Smooth muscle cell (in vitro differentiated cells): ENCODE measurements around the gene SBF2. TPM values are rescaled to one million over a fixed set of nuclear protein-coding genes. Genes with fewer than 3 reads are reported as not detected.

Source experiments
- DNase-seq: peaks from one replicate; lab custom pipeline; 2025; ENCODE audit not compliant: unreplicated experiment; lab: John Stamatoyannopoulos, UW
- H2AFZ ChIP-seq: fragments of 200-600 bp; sonication (generic); 2 replicates; pipeline ENCODE4 v1.6.0; 2016; ENCODE audit warnings: antibody characterized with exemption, low read depth, mild to moderate bottlenecking
- H3F3A ChIP-seq: fragments of 200-600 bp; sonication (generic); 2 replicates; pipeline ENCODE4 v1.6.0; 2017; ENCODE audit warnings: antibody characterized with exemption, low read depth
- H3K27ac ChIP-seq: fragments of 200-600 bp; sonication (generic); 2 replicates; pipeline ENCODE4 v1.5.1; 2016; ENCODE audit warnings: low read depth, mild to moderate bottlenecking
- H3K27me3 ChIP-seq: fragments of 200-600 bp; sonication (generic); 2 replicates; pipeline ENCODE4 v1.6.1; 2016; ENCODE audit warnings: low read depth, mild to moderate bottlenecking
- H3K36me3 ChIP-seq: fragments of 200-600 bp; sonication (generic); 2 replicates; pipeline ENCODE4 v1.5.1; 2016; ENCODE audit warnings: low read depth
- H3K4me1 ChIP-seq: fragments of 200-600 bp; sonication (generic); 2 replicates; pipeline ENCODE4 v1.5.1; 2016; ENCODE audit warnings: low read depth
- H3K4me2 ChIP-seq: fragments of 200-600 bp; sonication (generic); 2 replicates; pipeline ENCODE4 v1.6.0; 2016; ENCODE audit warnings: mild to moderate bottlenecking
- H3K4me3 ChIP-seq: fragments of 200-600 bp; sonication (generic); 2 replicates; pipeline ENCODE4 v1.5.1; 2016; ENCODE audit warnings: mild to moderate bottlenecking
- H3K79me2 ChIP-seq: fragments of 200-600 bp; sonication (generic); 2 replicates; pipeline ENCODE4 v1.6.0; 2016; ENCODE audit warnings: low read depth, mild to moderate bottlenecking
- H3K9ac ChIP-seq: fragments of 200-600 bp; sonication (generic); 2 replicates; pipeline ENCODE4 v1.6.0; 2016; ENCODE audit warnings: low read depth
- H3K9me3 ChIP-seq: fragments of 200-600 bp; sonication (generic); replicated peaks from 2 replicates; pipeline ENCODE4 v1.5.1; 2016; ENCODE audit warnings: low read depth
- H4K20me1 ChIP-seq: fragments of 200-600 bp; sonication (generic); 2 replicates; pipeline ENCODE4 v1.6.0; 2016; ENCODE audit warnings: low read depth
- WGBS: methylation state at CpG from one replicate; pipeline ENCODE4 v1.1.7; 2016; ENCODE audit warnings: low lambda C conversion rate; 5-methylcytosine and 5-hydroxymethylcytosine counted together
- polyA plus RNA-seq: library from polyadenylated mRNA; unstranded; fragments of >200 nt; fragmentation: Nextera tagmentation; extraction: Ambion mirVana; gene quantifications from 2 replicates; pipeline ENCODE4 v1.2.1, GENCODE V29; 2016
- total RNA-seq: library from RNA; depleted of rRNA; stranded (reverse); fragments of >200 nt; gene quantifications from 2 replicates; pipeline ENCODE4 v1.2.3, GENCODE V29; 2014
- TF ChIP-seq, protein P1 (sequence below): fragments of 200-600 bp; sonication (generic); IDR thresholded peaks from 2 replicates; pipeline ENCODE4 v1.5.1; 2017; ENCODE audit warnings: borderline replicate concordance, mild to moderate bottlenecking, antibody characterized with exemption; ENCODE audit not compliant: insufficient read depth, poor library complexity, severe bottlenecking

The SBF2 gene
- total and polyA plus RNA-seq, 2 experiments from 2014 or later: 19.0 to 80.7 TPM

- no peak overlapping the region for H3K4me3 ChIP-seq
- peaks cover 4% of the 10 kb centered on the region for H3K36me3 ChIP-seq
- peaks cover 4% of the 10 kb centered on the region for H3K9me3 ChIP-seq
- TF ChIP-seq, protein P1, sequence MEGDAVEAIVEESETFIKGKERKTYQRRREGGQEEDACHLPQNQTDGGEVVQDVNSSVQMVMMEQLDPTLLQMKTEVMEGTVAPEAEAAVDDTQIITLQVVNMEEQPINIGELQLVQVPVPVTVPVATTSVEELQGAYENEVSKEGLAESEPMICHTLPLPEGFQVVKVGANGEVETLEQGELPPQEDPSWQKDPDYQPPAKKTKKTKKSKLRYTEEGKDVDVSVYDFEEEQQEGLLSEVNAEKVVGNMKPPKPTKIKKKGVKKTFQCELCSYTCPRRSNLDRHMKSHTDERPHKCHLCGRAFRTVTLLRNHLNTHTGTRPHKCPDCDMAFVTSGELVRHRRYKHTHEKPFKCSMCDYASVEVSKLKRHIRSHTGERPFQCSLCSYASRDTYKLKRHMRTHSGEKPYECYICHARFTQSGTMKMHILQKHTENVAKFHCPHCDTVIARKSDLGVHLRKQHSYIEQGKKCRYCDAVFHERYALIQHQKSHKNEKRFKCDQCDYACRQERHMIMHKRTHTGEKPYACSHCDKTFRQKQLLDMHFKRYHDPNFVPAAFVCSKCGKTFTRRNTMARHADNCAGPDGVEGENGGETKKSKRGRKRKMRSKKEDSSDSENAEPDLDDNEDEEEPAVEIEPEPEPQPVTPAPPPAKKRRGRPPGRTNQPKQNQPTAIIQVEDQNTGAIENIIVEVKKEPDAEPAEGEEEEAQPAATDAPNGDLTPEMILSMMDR: no peak
- H3F3A ChIP-seq: no peaks in the 10 kb centered on the region
- no peak overlapping the region for H3K27ac ChIP-seq
- no peak overlapping the region for H2AFZ ChIP-seq
- no peak for DNase-seq
- H3K4me2 ChIP-seq: no peak overlapping the region
- peaks cover 72% of the 10 kb centered on the region for H3K79me2 ChIP-seq
- no peak overlapping the region for H3K9ac ChIP-seq
- H3K27me3 ChIP-seq: no peaks in the 10 kb centered on the region
- peaks cover 50% of the 10 kb centered on the region for H4K20me1 ChIP-seq
- H3K4me1 ChIP-seq: no peaks in the 10 kb centered on the region
- WGBS: 81% methylated on average over 1 of the region's 1 CpG
Measured at GRCh38 chr11:10201343-10201742, 92.7 kb downstream of the SBF2 start.

DNA sequence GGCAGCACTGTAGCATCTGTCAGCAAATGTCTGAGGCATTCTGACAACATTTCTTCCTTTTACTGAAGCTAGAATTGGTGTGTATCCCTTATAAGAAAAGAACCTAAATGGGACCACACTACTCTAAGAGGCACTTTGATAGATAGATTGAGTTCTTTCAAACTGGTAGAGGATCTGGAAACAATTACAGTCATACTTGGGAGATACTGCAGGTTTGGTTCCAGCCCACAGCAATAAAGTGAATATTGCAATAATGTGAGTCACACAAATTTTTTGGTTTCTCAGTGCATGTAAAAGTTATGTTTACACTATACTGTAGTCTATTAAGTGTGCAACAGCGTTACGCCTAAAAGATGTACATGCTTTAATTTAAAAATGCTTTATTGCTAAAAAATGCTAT is 96.9 kb downstream of the SBF2 start:
- H3K4me3 ChIP-seq: no peak overlapping the region
- no peak overlapping the region for H3K27ac ChIP-seq
- no peak overlapping the region for H2AFZ ChIP-seq
- H3K27me3 ChIP-seq: no peaks in the 10 kb centered on the region
- no peak for DNase-seq
- TF ChIP-seq, protein P1: no peak
- H3F3A ChIP-seq: no peaks in the 10 kb centered on the region
- H4K20me1 ChIP-seq: peaks cover 59% of the 10 kb centered on the region
- H3K9me3 ChIP-seq: no peaks in the 10 kb centered on the region
- no peaks in the 10 kb centered on the region for H3K4me1 ChIP-seq
- no peak overlapping the region for H3K9ac ChIP-seq
- H3K4me2 ChIP-seq: no peak overlapping the region
- H3K79me2 ChIP-seq: peaks cover 53% of the 10 kb centered on the region
- whole genome bisulfite sequencing: 81% methylated on average over 2 of the region's 2 CpGs
- peaks cover 3% of the 10 kb centered on the region for H3K36me3 ChIP-seq

GRCh38 chr11:10192036-10192435 is 102.0 kb downstream of the SBF2 start:
- Histone ChIP-seq H3K4me1 (no peaks in the 10 kb centered on the region), H3K36me3 (peaks cover 3% of the 10 kb centered on the region), H3K27ac (no peak overlapping the region), H2AFZ (no peak overlapping the region), H3K27me3 (no peaks in the 10 kb centered on the region), H3F3A (no peaks in the 10 kb centered on the region), H4K20me1 (peaks cover 29% of the 10 kb centered on the region), H3K9ac (no peak overlapping the region), H3K79me2 (peaks cover 22% of the 10 kb centered on the region), H3K4me3 (no peak overlapping the region), H3K4me2 (no peak overlapping the region), H3K9me3 (no peaks in the 10 kb centered on the region)
- no peak for DNase-seq
- TF ChIP-seq, protein P1: no peak
- WGBS: 94% methylated on average over 2 of the region's 2 CpGs

DNA sequence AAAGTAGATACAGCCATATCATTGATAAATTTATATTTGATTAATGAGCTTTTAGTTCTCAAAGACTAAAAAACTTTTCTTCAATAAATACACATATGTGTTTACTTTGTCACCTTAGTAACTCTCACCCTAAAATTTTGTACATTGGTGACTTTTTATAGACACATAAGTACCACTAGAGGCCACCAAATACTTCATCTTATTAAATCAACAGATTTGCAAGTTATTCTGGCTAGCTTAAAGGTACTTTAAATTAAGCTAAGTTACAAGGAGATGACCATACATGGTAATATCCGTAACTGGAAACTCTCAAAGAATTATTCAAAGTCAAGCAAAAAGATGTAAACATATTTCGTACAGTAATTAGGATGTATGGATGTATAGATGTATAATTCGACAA is 112.2 kb downstream of the SBF2 start:
- no peaks in the 10 kb centered on the region for H3K9me3 ChIP-seq
- peaks cover 5% of the 10 kb centered on the region for H4K20me1 ChIP-seq
- H3K4me2 ChIP-seq: no peak overlapping the region
- TF ChIP-seq, protein P1: peak; percentile 11
- no peaks in the 10 kb centered on the region for H3F3A ChIP-seq
- H3K27me3 ChIP-seq: no peaks in the 10 kb centered on the region
- H3K27ac ChIP-seq: no peak overlapping the region
- H3K9ac ChIP-seq: no peak overlapping the region
- H3K4me3 ChIP-seq: no peak overlapping the region
- no peak overlapping the region for H2AFZ ChIP-seq
- H3K79me2 ChIP-seq: no peaks in the 10 kb centered on the region
- no peaks in the 10 kb centered on the region for H3K36me3 ChIP-seq
- no peaks in the 10 kb centered on the region for H3K4me1 ChIP-seq
- DNase-seq: no peak
- WGBS: 97% methylated on average over 3 of the region's 3 CpGs
